Naive thymus-derived CD8-positive, alpha-beta T cell (primary cell): ENCODE data around the gene F8A1. TPM values are rescaled to one million over a fixed set of nuclear protein-coding genes. Genes with fewer than 3 reads are reported as not detected.
"Not testable (repeated sequence)": the region's sequence is repeated elsewhere in the genome, so short reads cannot be mapped to it uniquely, and the experiment has no call there.

ENCODE experiments used
- ATAC-seq, 2 donors: fragments of 150-1000 bp; cut with Tn5 transposase in 1 of 2; sonication (Bioruptor Pico), chemical (Tn5 transposase) in 1 of 2; 1 replicate in 1 of 2; 2 replicates in 1 of 2; pipeline ENCODE4 v1.10.0; 2021; ENCODE audit warnings: mild to moderate bottlenecking in 2 of 2, moderate library complexity in 2 of 2
- POLR2A ChIA-PET: fragments of 350-600 bp; sonication (Branson Sonifier 250); formaldehyde crosslinking; loops from one replicate; lab custom pipeline; 2021; ENCODE audit warnings: antibody characterized with exemption; lab: Charles Lee
- DNase-seq, 10 donors: peaks; one replicate each; pipeline versions ENCODE4 v3.0.0 to v3.0.0-alpha.2; 2020 to 2022
- H3K27ac Mint-ChIP-seq, 10 donors: one replicate each; pipeline ENCODE4 v1.8.0; 2020 to 2022; ENCODE audit warnings: mild to moderate bottlenecking in 10 of 10, mixed read lengths in 10 of 10, moderate library complexity in 4 of 10, inconsistent platforms in 1 of 10
- H3K27me3 Mint-ChIP-seq, 5 donors: one replicate each; pipeline ENCODE4 v1.8.0; 2021 to 2022; ENCODE audit warnings: mixed read lengths in 5 of 5
- H3K36me3 Mint-ChIP-seq, 3 donors: one replicate each; pipeline ENCODE4 v1.8.0; 2020 to 2022; ENCODE audit warnings: mixed read lengths in 3 of 3, mild to moderate bottlenecking in 2 of 3, inconsistent platforms in 1 of 3
- H3K4me1 Mint-ChIP-seq, 4 donors: one replicate each; pipeline ENCODE4 v1.8.0; 2021 to 2022; ENCODE audit warnings: mixed read lengths in 4 of 4
- H3K4me3 Mint-ChIP-seq, 10 donors: one replicate each; pipeline ENCODE4 v1.8.0; 2020 to 2022; ENCODE audit warnings: mild to moderate bottlenecking in 10 of 10, mixed read lengths in 10 of 10, moderate library complexity in 6 of 10, inconsistent platforms in 1 of 10
- H3K9me3 Mint-ChIP-seq, 9 donors: one replicate each; pipeline ENCODE4 v1.8.0; 2020 to 2022; ENCODE audit warnings: mixed read lengths in 9 of 9, mild to moderate bottlenecking in 3 of 9, inconsistent platforms in 1 of 9, moderate library complexity in 1 of 9
- microRNA-seq: library from miRNA; unstranded; fragments of <30 nt; microRNA quantifications from one replicate; pipeline ENCODE4 v1.2.0, GENCODE V29; 2022; ENCODE audit warnings: borderline microRNAs expressed
- polyA plus RNA-seq, 3 donors: library from polyadenylated mRNA; unstranded; fragments of 300-500 nt; fragmentation: Illumina TruSeq; gene quantifications; one replicate each; pipeline ENCODE4 v1.2.3, GENCODE V29; 2021
- total RNA-seq, 8 experiments: library from RNA in 2 of 8; stranded (reverse) in 2 of 8; gene quantifications; one replicate each; pipeline ENCODE4 v1.2.3 and lab custom pipeline; 2021 to 2026

Gene F8A1
- total and polyA plus RNA-seq, 5 experiments from 2014 or later = 24.7 to 111 (median 44.5) TPM

- Mint-ChIP-seq H3K9me3 (no peaks in the 10 kb centered on the region), H3K4me3 (no peak overlapping the region), H3K36me3 (no peaks in the 10 kb centered on the region), H3K4me1 (no peaks in the 10 kb centered on the region), H3K27me3 (peaks cover 0 to 8% (median 1%) of the 10 kb centered on the region in 5 donors), H3K27ac (no peak overlapping the region)
- ATAC-seq (no peak), DNase-seq (no peak)
- POLR2A ChIA-PET = no interaction called here
Measured at GRCh38 chrX:154902408-154902807, 16.3 kb downstream of the F8A1 start.

GRCh38 chrX:154908821-154909220 lies 22.7 kb downstream of the F8A1 start:
- POLR2A ChIA-PET = no interaction called here
- H3K4me3 Mint-ChIP-seq = no peak overlapping the region
- DNase-seq (no peak), ATAC-seq (no peak)
- H3K27me3 Mint-ChIP-seq = peaks cover 0 to 4% (median 1%) of the 10 kb centered on the region in 5 donors
- H3K36me3 Mint-ChIP-seq = no peaks in the 10 kb centered on the region
- no peak overlapping the region for H3K27ac Mint-ChIP-seq
- peaks cover 0 to 9% (median 0%) of the 10 kb centered on the region in 9 donors for H3K9me3 Mint-ChIP-seq
- H3K4me1 Mint-ChIP-seq = no peaks in the 10 kb centered on the region

GRCh38 chrX:154910048-154910447 lies 23.9 kb downstream of the F8A1 start:
- ATAC-seq, H3K27me3 Mint-ChIP-seq, H3K27ac Mint-ChIP-seq: not testable (repeated sequence)

GRCh38 chrX:154910528-154910927 lies 24.4 kb downstream of the F8A1 start:
- H3K36me3 Mint-ChIP-seq, H3K27me3 Mint-ChIP-seq, POLR2A ChIA-PET, H3K4me1 Mint-ChIP-seq, DNase-seq, ATAC-seq, H3K27ac Mint-ChIP-seq, H3K4me3 Mint-ChIP-seq: not testable (repeated sequence)
- peaks cover 0 to 16% (median 0%) of the 10 kb centered on the region in 9 donors for H3K9me3 Mint-ChIP-seq

More at GRCh38 chrX:154910048-154910447, 23.9 kb downstream of the F8A1 start:
- POLR2A ChIA-PET, H3K36me3 Mint-ChIP-seq, DNase-seq, H3K4me1 Mint-ChIP-seq, H3K4me3 Mint-ChIP-seq: not testable (repeated sequence)
- H3K9me3 Mint-ChIP-seq = peaks cover 0 to 16% (median 0%) of the 10 kb centered on the region in 9 donors

GRCh38 chrX:154914052-154914451 lies 27.9 kb downstream of the F8A1 start:
- ATAC-seq = no peak
- POLR2A ChIA-PET = no interaction called here
- peaks cover 0 to 5% (median 0%) of the 10 kb centered on the region in 4 donors for H3K4me1 Mint-ChIP-seq
- no peak overlapping the region for H3K4me3 Mint-ChIP-seq
- no peaks in the 10 kb centered on the region for H3K36me3 Mint-ChIP-seq
- DNase-seq = no peak
- H3K9me3 Mint-ChIP-seq = peaks cover 0 to 16% (median 0%) of the 10 kb centered on the region in 9 donors
- H3K27me3 Mint-ChIP-seq = peaks cover 2 to 9% (median 4%) of the 10 kb centered on the region in 5 donors
- no peak overlapping the region for H3K27ac Mint-ChIP-seq

GRCh38 chrX:154918060-154918483 lies 31.9 kb downstream of the F8A1 start:
- Mint-ChIP-seq H3K27me3 (peaks cover 3 to 11% (median 6%) of the 10 kb centered on the region in 5 donors), H3K27ac (peak overlapping the region in 1 of 10 donors; percentile 23), H3K4me3 (peak overlapping the region; percentile 51 to 79 (median 69)), H3K4me1 (peaks cover 0 to 5% (median 0%) of the 10 kb centered on the region in 4 donors), H3K9me3 (peaks cover 0 to 11% (median 0%) of the 10 kb centered on the region in 9 donors), H3K36me3 (peaks cover 0 to 4% (median 0%) of the 10 kb centered on the region in 3 donors)
- POLR2A ChIA-PET = no interaction called here
- peak in 6 of 10 donors; percentile 4 to 44 (median 31) for DNase-seq
- peak; percentile 57 to 66 for ATAC-seq

GRCh38 chrX:154924771-154925170 lies 38.6 kb downstream of the F8A1 start:
- H3K9me3 Mint-ChIP-seq, H3K36me3 Mint-ChIP-seq, DNase-seq, H3K4me1 Mint-ChIP-seq, H3K27ac Mint-ChIP-seq, H3K4me3 Mint-ChIP-seq, POLR2A ChIA-PET, ATAC-seq: not testable (repeated sequence)
- peaks cover 8 to 27% (median 19%) of the 10 kb centered on the region in 5 donors for H3K27me3 Mint-ChIP-seq

Small RNA genes lying within 50 kb of the gene (microRNA-seq; reads per million reads assigned to microRNA genes)
- not detected for gene MIR1184-1

Other genes starting within 250 kb of the F8A1 start
- 10 to 100 TPM; 12.0 to 13.4 TPM for gene CTAG2, start 232.8 kb upstream of the F8A1 start, total RNA-seq
- gene CTAG2, start 232.8 kb upstream of the F8A1 start, polyA plus RNA-seq = not detected
- gene GAB3, start 135.3 kb upstream of the F8A1 start, total RNA-seq = 1 to 10 TPM; 9.9 to 10.0 TPM
- 1 to 10 TPM in 2 of 3 donors, under 1 TPM in 1; 0.77 to 5.2 (median 1.2) TPM for gene GAB3, start 135.3 kb upstream of the F8A1 start, polyA plus RNA-seq
- 10 to 100 TPM; 74.7 to 93.7 TPM for gene DKC1, start 123.5 kb upstream of the F8A1 start, total RNA-seq
- 10 to 100 TPM; 38.6 to 56.5 (median 44.2) TPM for gene DKC1, start 123.5 kb upstream of the F8A1 start, polyA plus RNA-seq
- gene MPP1, start 80.9 kb upstream of the F8A1 start, total RNA-seq = 10 to 100 TPM; 17.1 to 18.4 TPM
- 10 to 100 TPM; 10.6 to 18.9 (median 17.3) TPM for gene MPP1, start 80.9 kb upstream of the F8A1 start, polyA plus RNA-seq
- gene SMIM9, start 51.7 kb upstream of the F8A1 start, total RNA-seq = not detected
- gene SMIM9, start 51.7 kb upstream of the F8A1 start, polyA plus RNA-seq = not detected
- 1 to 10 TPM; 1.1 to 1.6 TPM for gene F8, start 136.4 kb downstream of the F8A1 start, total RNA-seq
- 1 to 10 TPM; 2.4 to 5.5 (median 2.7) TPM for gene F8, start 136.4 kb downstream of the F8A1 start, polyA plus RNA-seq
- gene FUNDC2, start 140.5 kb downstream of the F8A1 start, total RNA-seq = 10 to 100 TPM; 48.2 to 59.9 TPM
- gene FUNDC2, start 140.5 kb downstream of the F8A1 start, polyA plus RNA-seq = 100 to 1,000 TPM; 161 to 203 (median 178) TPM
- 1 to 10 TPM; 5.3 to 8.6 TPM for gene CMC4, start 184.8 kb downstream of the F8A1 start, total RNA-seq
- gene CMC4, start 184.8 kb downstream of the F8A1 start, polyA plus RNA-seq = 10 to 100 TPM; 25.6 to 27.7 (median 26.1) TPM
- 10 to 100 TPM; 17.7 to 23.2 TPM for gene MTCP1, start 184.8 kb downstream of the F8A1 start, total RNA-seq
- gene MTCP1, start 184.8 kb downstream of the F8A1 start, polyA plus RNA-seq = 10 to 100 TPM; 27.9 to 37.9 (median 29.3) TPM
- gene BRCC3, start 185.2 kb downstream of the F8A1 start, total RNA-seq = 10 to 100 TPM; 18.3 to 19.5 TPM
- 10 to 100 TPM; 17.0 to 25.7 (median 17.4) TPM for gene BRCC3, start 185.2 kb downstream of the F8A1 start, polyA plus RNA-seq